ENCODE data around the gene CFB.
"Not testable (repeated sequence)": the region's sequence is repeated elsewhere in the genome, so short reads cannot be mapped to it uniquely, and the experiment has no call there.

Gene CFB

GRCh38 chr6:31970604-31971271, 24.8 kb downstream of the CFB start:
- DNase-seq (ENCODE audit: low read depth in 2 of 2), result no peak
- H3K4me3 ChIP-seq (replicated peaks in 1 of 2; ENCODE audit: low read depth in 2 of 2, low read length in 2 of 2), result peak overlapping the region; percentile 81 to 87
- TF ChIP-seq CTCF (IDR thresholded peaks at IDR 0.05; ENCODE audit: low read depth, low read length), result no peak

GRCh38 chr6:31971279-31971992, 25.5 kb downstream of the CFB start:
- TF ChIP-seq CTCF (IDR thresholded peaks at IDR 0.05; ENCODE audit: low read depth, low read length), result no peak
- DNase-seq (ENCODE audit: low read depth in 2 of 2), result no peak

GRCh38 chr6:31971993-31972708, 26.3 kb downstream of the CFB start, which contains the start of gene DXO:
DXO (minus strand) TSS chr6:31972138; CDS start chr6:31971675, 463 bp downstream.
- DNase-seq (ENCODE audit: low read depth in 2 of 2), result peak; percentile 99
- no peak for TF ChIP-seq CTCF (IDR thresholded peaks at IDR 0.05; ENCODE audit: low read depth, low read length)
- peak within 1 kb of the TSS; percentile 81 to 87 for H3K4me3 ChIP-seq (replicated peaks in 1 of 2; ENCODE audit: low read depth in 2 of 2, low read length in 2 of 2)

More at GRCh38 chr6:31971279-31971992, 25.5 kb downstream of the CFB start:
- peak overlapping the region; percentile 81 to 87 for H3K4me3 ChIP-seq (replicated peaks in 1 of 2; ENCODE audit: low read depth in 2 of 2, low read length in 2 of 2)

- peak overlapping the region; percentile 81 to 87 for H3K4me3 ChIP-seq (replicated peaks in 1 of 2; ENCODE audit: low read depth in 2 of 2, low read length in 2 of 2)
- peak; percentile 54 to 72 for DNase-seq (ENCODE audit: low read depth in 2 of 2)
- no peak for TF ChIP-seq CTCF (IDR thresholded peaks at IDR 0.05; ENCODE audit: low read depth, low read length)
Observed at GRCh38 chr6:31972709-31973350, 26.9 kb downstream of the CFB start.

- DNase-seq (ENCODE audit: low read depth in 2 of 2); H3K4me3 ChIP-seq (replicated peaks in 1 of 2; ENCODE audit: low read depth in 2 of 2, low read length in 2 of 2): not testable (repeated sequence)
Observed at GRCh38 chr6:31976065-31976464, 30.2 kb downstream of the CFB start.

GRCh38 chr6:31977816-31978431, 32.0 kb downstream of the CFB start:
- DNase-seq (ENCODE audit: low read depth in 2 of 2), result no peak
- no peak overlapping the region for H3K4me3 ChIP-seq (replicated peaks in 1 of 2; ENCODE audit: low read depth in 2 of 2, low read length in 2 of 2)
- TF ChIP-seq CTCF (IDR thresholded peaks at IDR 0.05; ENCODE audit: low read depth, low read length), result no peak
